COR-L47 (cell line): ENCODE measurements around the gene PLD5.
"Not testable (repeated sequence)": the region's sequence is repeated elsewhere in the genome, so short reads cannot be mapped to it uniquely, and the experiment has no call there.

Experiments used
- DNase-seq: peaks from one replicate; lab custom pipeline; 2025; lab: John Stamatoyannopoulos, UW

Gene PLD5

DNA sequence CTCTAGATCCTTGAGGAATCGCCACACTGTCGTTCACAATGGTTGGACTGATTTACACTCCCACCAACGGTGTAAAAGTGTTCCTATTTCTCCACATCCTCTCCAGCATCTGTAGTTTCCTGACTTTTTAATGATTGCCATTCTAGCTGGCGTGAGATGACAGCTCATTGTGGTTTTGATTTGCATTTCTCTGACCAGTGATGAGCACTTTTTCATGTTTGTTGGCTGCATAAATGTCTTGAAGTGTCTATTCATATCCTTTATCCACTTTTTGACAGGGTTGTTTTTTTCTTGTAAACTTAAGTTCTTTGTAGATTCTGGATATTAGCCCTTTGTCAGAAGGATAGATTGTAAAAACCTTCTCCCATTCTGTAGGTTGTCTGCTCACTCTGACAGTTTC, 465.9 kb downstream of the PLD5 start:
- not testable (repeated sequence) for DNase-seq

GRCh38 chr1:242058181-242058580, 466.3 kb downstream of the PLD5 start:
- not testable (repeated sequence) for DNase-seq

DNA sequence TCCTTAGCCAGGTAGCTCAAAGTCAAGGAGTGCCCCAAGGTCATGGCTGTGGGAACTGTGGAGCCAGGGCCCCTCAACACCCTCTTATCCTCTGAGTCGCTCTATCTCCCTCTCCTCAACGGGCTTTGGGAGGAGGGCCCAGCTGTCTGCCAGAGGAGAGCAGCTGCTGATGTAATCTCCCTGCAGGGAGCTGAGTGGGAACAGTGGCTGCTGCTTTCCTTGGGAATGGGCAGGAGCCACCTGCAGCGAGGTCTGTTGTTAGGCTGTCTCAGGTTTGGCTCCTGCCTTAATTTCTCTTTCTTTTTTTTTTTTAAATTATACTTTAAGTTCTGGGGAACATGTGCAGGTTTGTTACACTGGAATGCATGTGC, 466.8 kb downstream of the PLD5 start:
- no peak for DNase-seq

DNA sequence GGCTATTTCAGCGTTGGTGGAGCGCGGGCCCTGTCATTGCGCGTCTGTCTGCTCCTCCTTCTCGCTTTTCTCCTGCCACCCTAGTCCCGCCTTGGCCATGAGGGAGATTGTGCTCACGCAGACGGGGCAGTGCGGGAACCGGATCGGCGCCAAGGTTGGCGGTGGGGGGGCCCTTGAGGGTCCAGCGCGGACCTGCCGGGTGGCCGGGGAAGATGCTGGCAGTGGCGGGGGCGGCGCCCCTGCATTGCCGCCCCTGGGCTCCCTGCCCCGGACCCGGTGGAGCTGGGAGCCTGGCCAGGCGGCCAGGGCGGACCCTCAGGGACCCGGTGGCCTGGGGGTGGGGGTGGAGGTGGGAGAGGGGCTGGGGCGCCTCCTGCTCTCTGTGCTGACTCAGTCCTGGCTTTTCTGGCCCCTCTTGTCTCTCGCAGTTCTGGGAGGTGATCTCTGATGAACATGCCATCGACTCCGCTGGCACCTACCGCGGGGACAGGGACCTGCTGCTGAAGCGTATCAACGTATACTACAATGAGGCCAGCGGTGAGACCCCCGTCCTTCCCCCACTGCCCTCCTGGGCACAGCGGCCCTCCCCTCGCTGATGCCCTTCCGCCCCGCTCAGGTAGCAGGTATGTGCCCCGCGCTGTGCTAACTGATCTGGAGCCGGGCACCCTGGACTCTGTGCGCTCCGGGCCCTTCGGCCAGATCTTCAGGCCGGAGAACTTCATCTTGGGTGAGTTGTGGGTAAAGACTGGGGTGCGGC, 467.3 kb downstream of the PLD5 start:
- DNase-seq, result no peak

GRCh38 chr1:242055749-242056320, 468.7 kb downstream of the PLD5 start:
- DNase-seq, result no peak

DNA sequence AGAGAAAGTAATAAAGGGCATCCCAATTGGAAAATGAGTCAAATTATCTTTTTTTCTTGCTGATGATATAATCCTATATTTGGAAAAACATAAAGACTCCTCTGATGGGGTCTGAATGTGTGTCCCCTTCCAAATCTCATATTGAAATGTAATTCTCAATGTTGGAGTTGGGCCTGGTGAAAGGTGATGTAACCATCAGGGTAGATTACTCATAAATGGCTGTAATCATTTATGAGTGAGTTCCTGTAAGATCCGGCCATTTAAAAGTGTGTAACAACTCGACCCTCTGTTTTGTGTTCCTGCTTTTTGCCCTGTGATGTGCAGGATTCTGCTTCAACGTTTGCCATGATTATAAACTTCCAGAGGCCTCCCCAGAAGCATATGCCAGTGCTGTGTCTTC, 481.3 kb downstream of the PLD5 start:
- no peak for DNase-seq

DNA sequence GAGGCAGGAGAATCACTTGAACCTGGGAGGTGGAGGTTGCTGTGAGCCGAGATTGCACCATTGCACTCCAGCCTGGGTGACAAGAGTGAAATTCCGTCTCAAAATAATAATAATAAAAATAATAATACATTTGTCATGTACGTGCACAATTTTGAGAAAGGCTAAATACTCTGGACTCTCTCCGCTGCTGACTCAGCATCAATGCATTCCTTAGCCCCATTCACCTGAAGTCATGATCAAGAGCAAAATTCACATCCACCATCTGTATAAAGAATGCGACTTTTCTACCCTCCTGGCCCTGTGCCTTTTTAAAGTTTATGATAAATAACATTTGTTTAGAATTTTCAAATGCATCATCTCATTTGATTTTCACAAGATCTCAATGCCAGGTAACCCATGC, 490.1 kb downstream of the PLD5 start:
- DNase-seq, result no peak

GRCh38 chr1:242033447-242033846, 491.1 kb downstream of the PLD5 start:
- no peak for DNase-seq
